ENCODE measurements around the gene TNFRSF17.

The TNFRSF17 gene

DNA sequence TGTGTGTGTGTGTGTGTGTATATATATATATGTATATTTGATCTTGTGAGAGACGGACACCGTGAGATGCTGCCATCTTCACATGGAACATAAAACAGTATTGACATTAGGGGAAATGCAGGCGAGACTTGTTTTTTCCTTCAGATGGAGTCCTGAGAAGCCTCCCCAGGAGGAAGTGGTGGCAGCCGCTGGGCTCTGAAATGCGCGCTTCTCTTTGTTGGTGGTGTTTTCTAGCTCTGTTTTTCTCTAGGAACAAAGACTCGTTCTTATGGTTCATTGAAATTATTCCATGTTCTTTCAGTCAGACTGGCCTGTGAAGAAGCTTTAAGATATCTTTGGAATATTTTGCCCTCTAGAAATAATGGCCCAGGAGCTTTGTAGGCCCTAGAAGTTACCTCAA lies 44.5 kb downstream of the TNFRSF17 start:
- DNase-seq, result peak; percentile 50

GRCh38 chr16:12009922-12010321 lies 44.9 kb downstream of the TNFRSF17 start:
- DNase-seq, result no peak

DNA sequence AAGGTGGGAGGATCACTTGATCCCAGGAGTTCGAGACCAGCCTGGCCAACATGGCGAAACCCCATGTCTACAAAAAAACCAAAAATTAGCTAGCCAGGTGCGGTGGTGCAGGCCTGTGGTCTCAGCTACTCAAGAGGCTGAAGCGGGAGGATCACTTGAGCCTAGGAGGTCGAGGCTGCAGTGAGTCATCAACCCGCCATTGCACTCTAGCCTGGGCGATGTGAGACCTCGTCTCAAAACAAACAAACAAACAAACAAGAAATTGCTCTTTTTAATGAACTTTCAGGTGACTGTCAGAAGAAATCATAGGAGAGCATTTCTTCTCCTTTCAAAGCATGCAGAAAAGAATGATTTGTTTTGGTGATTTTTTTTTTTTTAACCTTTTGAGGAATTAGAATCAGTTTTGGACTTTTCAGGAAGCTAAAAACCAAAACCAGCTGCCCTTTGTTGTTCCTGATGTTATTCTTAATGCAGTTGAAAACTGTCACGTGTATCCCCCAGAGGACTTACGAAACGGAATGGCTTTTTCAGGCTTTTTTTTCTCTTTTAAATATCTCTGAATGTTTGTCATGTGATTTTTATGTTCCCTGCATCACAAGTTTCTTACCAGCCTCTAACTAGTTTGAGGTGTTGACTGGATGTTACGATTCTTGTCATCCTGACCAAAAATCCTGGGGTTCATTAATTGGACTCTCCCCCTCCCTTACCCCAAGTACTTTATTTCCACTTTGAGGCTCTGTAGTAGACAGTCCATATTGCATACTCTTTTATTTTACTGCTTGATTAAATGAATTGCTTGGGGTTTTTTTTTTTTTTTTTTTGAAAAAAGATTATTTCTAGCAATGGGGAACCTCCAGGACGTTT lies 45.6 kb downstream of the TNFRSF17 start:
- no peak for DNase-seq

DNA sequence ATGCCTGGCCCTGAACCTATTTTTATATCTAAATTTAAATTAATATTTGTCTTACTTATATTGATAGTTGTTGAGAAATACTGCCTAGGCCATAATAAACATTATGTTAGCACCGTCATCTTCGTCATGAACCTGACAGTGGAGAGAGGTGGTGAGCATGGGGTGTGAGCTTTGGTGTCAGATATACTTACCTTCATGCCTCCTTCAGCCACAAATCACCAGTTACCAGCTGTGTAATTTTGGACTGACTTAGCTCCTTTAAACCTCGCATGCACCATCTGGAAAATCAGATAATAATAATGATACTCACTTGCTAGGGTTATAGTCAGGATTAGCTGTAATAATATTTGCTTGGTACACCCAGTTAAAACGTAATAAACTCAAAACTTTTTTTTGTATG lies 46.6 kb downstream of the TNFRSF17 start:
- no peak for DNase-seq

DNA sequence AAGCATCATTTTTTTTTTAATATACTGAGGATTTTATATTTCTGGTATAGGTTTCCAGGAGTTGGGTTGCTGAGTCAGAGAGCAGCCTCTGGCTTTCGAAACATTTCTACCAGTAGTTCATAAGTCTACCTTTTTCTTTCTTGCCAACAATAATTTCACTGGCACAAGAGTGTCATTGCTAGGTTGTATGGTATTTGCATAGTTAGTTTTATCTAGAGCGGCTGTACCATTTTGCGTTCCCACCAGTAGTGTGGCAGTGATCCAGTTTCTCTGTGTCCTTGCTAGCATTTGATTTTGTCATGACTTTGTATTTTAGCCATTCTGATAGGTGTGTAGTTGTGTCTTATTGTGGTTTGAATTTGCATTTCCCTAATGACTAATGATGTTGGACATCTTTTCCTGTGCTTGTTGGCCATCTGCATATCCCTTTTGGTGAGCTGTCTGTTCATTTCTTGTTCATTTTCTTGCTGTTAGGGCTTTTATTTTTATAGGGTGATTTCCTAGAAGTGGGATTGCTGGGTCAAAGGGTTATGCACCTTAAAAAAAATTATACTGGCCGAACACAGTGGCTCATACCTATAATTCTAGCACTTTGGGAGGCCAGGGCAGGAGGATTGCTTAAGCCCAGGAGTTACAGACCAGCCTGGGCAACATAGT lies 51.4 kb downstream of the TNFRSF17 start:
- DNase-seq, result no peak

- no peak for DNase-seq
Measured at GRCh38 chr16:12017558-12017957, 52.5 kb downstream of the TNFRSF17 start.
